CD4-positive, alpha-beta memory T cell (primary cell): ENCODE data around the gene CYP26B1. TPM values are rescaled to one million over a fixed set of nuclear protein-coding genes. Genes with fewer than 3 reads are reported as not detected.

ENCODE experiments used
- CTCF ChIA-PET: fragments of 350-600 bp; sonication (Branson Sonifier 250); formaldehyde crosslinking; loops from one replicate; lab custom pipeline; 2021; ENCODE audit warnings: inconsistent platforms; ENCODE audit not compliant: partially characterized antibody; lab: Charles Lee
- POLR2A ChIA-PET: fragments of 350-600 bp; sonication (Branson Sonifier 250); formaldehyde crosslinking; loops from one replicate; lab custom pipeline; 2021; ENCODE audit not compliant: partially characterized antibody; lab: Charles Lee
- DNase-seq, 5 donors: peaks; one replicate each; pipeline versions ENCODE4 v3.0.0 to v3.0.0-alpha.2; 2020 to 2022; ENCODE audit warnings: mixed read lengths in 1 of 5
- H3K27ac ChIP-seq: one replicate; pipeline ENCODE4 v1.7.0; 2013; ENCODE audit warnings: low read depth, low read length
- H3K27me3 ChIP-seq: 2 replicates; pipeline ENCODE4 v1.7.0; 2013; ENCODE audit warnings: mild to moderate bottlenecking, low read length, moderate library complexity; ENCODE audit not compliant: insufficient read depth
- H3K36me3 ChIP-seq: 2 replicates; pipeline ENCODE4 v1.7.0; 2013; ENCODE audit warnings: mild to moderate bottlenecking, low read length, moderate library complexity; ENCODE audit not compliant: insufficient read depth
- H3K4me1 ChIP-seq: 2 replicates; pipeline ENCODE4 v1.7.0; 2013; ENCODE audit warnings: mild to moderate bottlenecking, low read length, moderate library complexity; ENCODE audit not compliant: insufficient read depth
- H3K4me3 ChIP-seq, 2 donors: one replicate each; pipeline ENCODE4 v1.7.0; 2013; ENCODE audit warnings: low read length in 2 of 2, mild to moderate bottlenecking in 1 of 2
- H3K9me3 ChIP-seq, 2 donors: one replicate each; pipeline ENCODE4 v1.7.0; 2013; ENCODE audit warnings: low read length in 2 of 2, control low read depth in 1 of 2; ENCODE audit not compliant: control insufficient read depth in 1 of 2
- H3K27ac Mint-ChIP-seq, 7 donors: one replicate each; pipeline ENCODE4 v1.8.0; 2020 to 2021; ENCODE audit warnings: mixed read lengths in 7 of 7, mild to moderate bottlenecking in 6 of 7, inconsistent platforms in 3 of 7, moderate library complexity in 3 of 7
- H3K27me3 Mint-ChIP-seq, 2 donors: one replicate each; pipeline ENCODE4 v1.8.0; 2020 to 2021; ENCODE audit warnings: mixed read lengths in 2 of 2
- H3K36me3 Mint-ChIP-seq, 2 donors: one replicate each; pipeline ENCODE4 v1.8.0; 2020 to 2021; ENCODE audit warnings: mixed read lengths in 2 of 2, inconsistent platforms in 1 of 2, mild to moderate bottlenecking in 1 of 2
- H3K4me1 Mint-ChIP-seq, 4 donors: one replicate each; pipeline ENCODE4 v1.8.0; 2020 to 2021; ENCODE audit warnings: mixed read lengths in 4 of 4, mild to moderate bottlenecking in 1 of 4
- H3K4me3 Mint-ChIP-seq, 8 donors: one replicate each; pipeline ENCODE4 v1.8.0; 2020 to 2021; ENCODE audit warnings: mixed read lengths in 8 of 8, mild to moderate bottlenecking in 7 of 8, moderate library complexity in 6 of 8, inconsistent platforms in 3 of 8
- H3K9me3 Mint-ChIP-seq, 8 donors: one replicate each; pipeline ENCODE4 v1.8.0; 2020 to 2021; ENCODE audit warnings: mixed read lengths in 8 of 8, mild to moderate bottlenecking in 5 of 8, inconsistent platforms in 3 of 8, moderate library complexity in 1 of 8
- intact Hi-C: fragments of 100-400 bp; cut with micrococcal nuclease; formaldehyde crosslinking; loops from one replicate; pipeline ENCODE4 v1.15.1; 2023
- polyA plus RNA-seq, 2 donors: library from polyadenylated mRNA; unstranded; fragments of 300-500 nt; fragmentation: Illumina TruSeq; gene quantifications; one replicate each; pipeline ENCODE4 v1.2.3, GENCODE V29; 2021
- total RNA-seq, 2 experiments: library from RNA; stranded (reverse); gene quantifications; one replicate each; pipeline ENCODE4 v1.2.3, GENCODE V29; 2021

Gene CYP26B1
- total and polyA plus RNA-seq, 4 experiments from 2014 or later, result not detected

- H3K4me1 Mint-ChIP-seq, result no peaks in the 10 kb centered on the region
- Histone ChIP-seq H3K4me1 (no peaks in the 10 kb centered on the region), H3K36me3 (no peaks in the 10 kb centered on the region), H3K4me3 (no peak overlapping the region), H3K9me3 (no peaks in the 10 kb centered on the region), H3K27ac (no peak overlapping the region), H3K27me3 (no peaks in the 10 kb centered on the region)
- ChIA-PET CTCF (no interaction called here), POLR2A (no interaction called here)
- peaks cover 4 to 5% of the 10 kb centered on the region in 2 donors for H3K27me3 Mint-ChIP-seq
- intact Hi-C loops, result no loop called here
- no peaks in the 10 kb centered on the region for H3K36me3 Mint-ChIP-seq
- H3K27ac Mint-ChIP-seq, result no peak overlapping the region
- H3K9me3 Mint-ChIP-seq, result peaks cover 0 to 2% (median 0%) of the 10 kb centered on the region in 8 donors
- no peak for DNase-seq
- H3K4me3 Mint-ChIP-seq, result no peak overlapping the region
Observed at GRCh38 chr2:72104821-72105588, 42.7 kb downstream of the CYP26B1 start.

- Mint-ChIP-seq H3K27ac (no peak overlapping the region), H3K27me3 (peaks cover 4 to 5% of the 10 kb centered on the region in 2 donors), H3K9me3 (no peaks in the 10 kb centered on the region), H3K4me1 (no peaks in the 10 kb centered on the region), H3K36me3 (no peaks in the 10 kb centered on the region), H3K4me3 (no peak overlapping the region)
- no peaks in the 10 kb centered on the region for H3K36me3 ChIP-seq
- H3K27ac ChIP-seq, result no peak overlapping the region
- H3K4me1 ChIP-seq, result no peaks in the 10 kb centered on the region
- CTCF ChIA-PET, result no interaction called here
- no peak for DNase-seq
- intact Hi-C loops, result no loop called here
- POLR2A ChIA-PET, result no interaction called here
- H3K4me3 ChIP-seq, result no peak overlapping the region
- no peaks in the 10 kb centered on the region for H3K9me3 ChIP-seq
- H3K27me3 ChIP-seq, result no peaks in the 10 kb centered on the region
Observed at GRCh38 chr2:72103690-72104089, 44.0 kb downstream of the CYP26B1 start.

- no peaks in the 10 kb centered on the region for H3K27me3 ChIP-seq
- H3K9me3 ChIP-seq, result no peaks in the 10 kb centered on the region
- H3K4me3 ChIP-seq, result no peak overlapping the region
- H3K27ac ChIP-seq, result no peak overlapping the region
- H3K36me3 ChIP-seq, result no peaks in the 10 kb centered on the region
- POLR2A ChIA-PET, result no interaction called here
- Mint-ChIP-seq H3K9me3 (no peaks in the 10 kb centered on the region), H3K36me3 (no peaks in the 10 kb centered on the region), H3K27me3 (peaks cover 4 to 5% of the 10 kb centered on the region in 2 donors), H3K27ac (no peak overlapping the region), H3K4me1 (no peaks in the 10 kb centered on the region), H3K4me3 (no peak overlapping the region)
- no peaks in the 10 kb centered on the region for H3K4me1 ChIP-seq
- DNase-seq, result no peak
- CTCF ChIA-PET, result no interaction called here
- intact Hi-C loops, result no loop called here
Observed at GRCh38 chr2:72103161-72103560, 44.5 kb downstream of the CYP26B1 start.

- H3K27me3 ChIP-seq, result no peaks in the 10 kb centered on the region
- no peak for DNase-seq
- intact Hi-C loops, result no loop called here
- Mint-ChIP-seq H3K27ac (no peak overlapping the region), H3K4me3 (no peak overlapping the region), H3K9me3 (peaks cover 0 to 2% (median 0%) of the 10 kb centered on the region in 8 donors), H3K4me1 (no peaks in the 10 kb centered on the region), H3K27me3 (peaks cover 0 to 4% of the 10 kb centered on the region in 2 donors), H3K36me3 (no peaks in the 10 kb centered on the region)
- POLR2A ChIA-PET, result no interaction called here
- no peaks in the 10 kb centered on the region for H3K4me1 ChIP-seq
- H3K9me3 ChIP-seq, result no peaks in the 10 kb centered on the region
- H3K4me3 ChIP-seq, result no peak overlapping the region
- no peak overlapping the region for H3K27ac ChIP-seq
- CTCF ChIA-PET, result no interaction called here
- H3K36me3 ChIP-seq, result no peaks in the 10 kb centered on the region
Observed at GRCh38 chr2:72098935-72099334, 48.7 kb downstream of the CYP26B1 start.

GRCh38 chr2:72097276-72097675 lies 50.4 kb downstream of the CYP26B1 start:
- POLR2A ChIA-PET, result no interaction called here
- H3K27ac ChIP-seq, result no peak overlapping the region
- CTCF ChIA-PET, result interaction anchor here (0.6 kb wide), 1 partner anchor 44 kb away, joined by 3 read pairs; no protein-coding TSS in a partner anchor

GRCh38 chr2:72096181-72096580 lies 51.5 kb downstream of the CYP26B1 start:
- Histone ChIP-seq H3K27me3 (no peaks in the 10 kb centered on the region), H3K27ac (no peak overlapping the region), H3K4me3 (no peak overlapping the region), H3K9me3 (no peaks in the 10 kb centered on the region), H3K4me1 (no peaks in the 10 kb centered on the region), H3K36me3 (no peaks in the 10 kb centered on the region)
- no peaks in the 10 kb centered on the region for H3K27me3 Mint-ChIP-seq
- H3K27ac Mint-ChIP-seq, result no peak overlapping the region
- no peak for DNase-seq
- ChIA-PET POLR2A (no interaction called here), CTCF (no interaction called here)
- intact Hi-C loops, result no loop called here
- H3K4me1 Mint-ChIP-seq, result no peaks in the 10 kb centered on the region
- H3K9me3 Mint-ChIP-seq, result peaks cover 0 to 2% (median 0%) of the 10 kb centered on the region in 8 donors
- H3K36me3 Mint-ChIP-seq, result no peaks in the 10 kb centered on the region
- H3K4me3 Mint-ChIP-seq, result no peak overlapping the region

More at GRCh38 chr2:72097276-72097675, 50.4 kb downstream of the CYP26B1 start:
- Histone ChIP-seq H3K36me3 (no peaks in the 10 kb centered on the region), H3K4me1 (no peaks in the 10 kb centered on the region), H3K27me3 (no peaks in the 10 kb centered on the region), H3K4me3 (no peak overlapping the region), H3K9me3 (no peaks in the 10 kb centered on the region)
- Mint-ChIP-seq H3K9me3 (peaks cover 0 to 2% (median 0%) of the 10 kb centered on the region in 8 donors), H3K4me3 (no peak overlapping the region), H3K4me1 (no peaks in the 10 kb centered on the region), H3K27me3 (no peaks in the 10 kb centered on the region), H3K36me3 (no peaks in the 10 kb centered on the region), H3K27ac (no peak overlapping the region)
- DNase-seq, result no peak
- intact Hi-C loops, result no loop called here

GRCh38 chr2:72095364-72095763 lies 52.3 kb downstream of the CYP26B1 start:
- DNase-seq, result no peak
- Histone ChIP-seq H3K9me3 (no peaks in the 10 kb centered on the region), H3K36me3 (no peaks in the 10 kb centered on the region), H3K4me1 (no peaks in the 10 kb centered on the region), H3K27me3 (no peaks in the 10 kb centered on the region), H3K27ac (no peak overlapping the region), H3K4me3 (no peak overlapping the region)
- no peaks in the 10 kb centered on the region for H3K36me3 Mint-ChIP-seq
- intact Hi-C loops, result no loop called here
- POLR2A ChIA-PET, result no interaction called here
- peaks cover 0 to 2% (median 0%) of the 10 kb centered on the region in 8 donors for H3K9me3 Mint-ChIP-seq
- no peaks in the 10 kb centered on the region for H3K27me3 Mint-ChIP-seq
- H3K27ac Mint-ChIP-seq, result no peak overlapping the region
- H3K4me1 Mint-ChIP-seq, result no peaks in the 10 kb centered on the region
- CTCF ChIA-PET, result no interaction called here
- H3K4me3 Mint-ChIP-seq, result no peak overlapping the region
